Esophagus (tissue), 2 donors: ENCODE measurements around the gene ADD1. TPM values are rescaled to one million over a fixed set of nuclear protein-coding genes. Genes with fewer than 3 reads are reported as not detected.

Source experiments
- H3K27ac ChIP-seq, 2 donors: one replicate each; pipeline ENCODE4 v1.5.1; 2013; ENCODE audit warnings: low read depth in 2 of 2, mild to moderate bottlenecking in 2 of 2, inconsistent platforms in 1 of 2, low read length in 1 of 2, moderate library complexity in 1 of 2
- H3K27me3 ChIP-seq, 2 donors: one replicate each; pipeline ENCODE4 v1.6.1; 2013; ENCODE audit warnings: low read length in 2 of 2, control low read depth in 1 of 2, mild to moderate bottlenecking in 1 of 2; ENCODE audit not compliant: insufficient read depth in 2 of 2, control insufficient read depth in 1 of 2
- H3K36me3 ChIP-seq, 2 donors: one replicate each; pipeline ENCODE4 v1.6.1; 2013; ENCODE audit warnings: low read length in 1 of 2; ENCODE audit not compliant: control insufficient read depth in 2 of 2, insufficient read depth in 2 of 2
- H3K4me1 ChIP-seq, 2 donors: one replicate each; pipeline ENCODE4 v1.6.1; 2013; ENCODE audit warnings: low read length in 1 of 2; ENCODE audit not compliant: control insufficient read depth in 2 of 2, insufficient read depth in 2 of 2
- H3K4me3 ChIP-seq, 2 donors: one replicate each; pipeline ENCODE4 v1.5.1; 2013; ENCODE audit warnings: low read length in 2 of 2, mild to moderate bottlenecking in 2 of 2, low read depth in 1 of 2, moderate library complexity in 1 of 2
- H3K9me3 ChIP-seq, 2 donors: one replicate each; pipeline ENCODE4 v1.6.1; 2013; ENCODE audit warnings: mild to moderate bottlenecking in 2 of 2, low read depth in 1 of 2, low read length in 1 of 2, moderate library complexity in 1 of 2; ENCODE audit not compliant: control insufficient read depth in 2 of 2, insufficient read depth in 1 of 2
- WGBS, 2 donors: extraction: QIAGEN DNeasy Blood & Tissue Kit; methylation state at CpG; one replicate each; pipeline ENCODE4 v1.1.7; 2013; 5-methylcytosine and 5-hydroxymethylcytosine counted together
- polyA plus RNA-seq, 2 donors: library from polyadenylated mRNA; stranded (reverse); fragments of 200-250 nt; gene quantifications; one replicate each; pipeline ENCODE4 v1.2.3, GENCODE V29; 2013
- donor health status: healthy with polysubstance abuse.
- donor health status: Bipolar disorder and iron deficiency.

The ADD1 gene
- polyA plus RNA-seq, 2 donors, result 102 to 156 TPM

- Histone ChIP-seq H3K27me3 (no peaks in the 10 kb centered on the region), H3K4me3 (peak overlapping the region; percentile 5 to 32), H3K36me3 (peaks cover 0 to 12% of the 10 kb centered on the region in 2 donors), H3K9me3 (no peaks in the 10 kb centered on the region), H3K4me1 (peaks cover 35 to 83% of the 10 kb centered on the region in 2 donors), H3K27ac (peak overlapping the region; percentile 88 to 90)
- WGBS, 2 donors, result 67 to 77% methylated on average over 14 of the region's 14 CpGs
Observed at GRCh38 chr4:2799224-2799911, 44.3 kb upstream of the ADD1 start.

DNA sequence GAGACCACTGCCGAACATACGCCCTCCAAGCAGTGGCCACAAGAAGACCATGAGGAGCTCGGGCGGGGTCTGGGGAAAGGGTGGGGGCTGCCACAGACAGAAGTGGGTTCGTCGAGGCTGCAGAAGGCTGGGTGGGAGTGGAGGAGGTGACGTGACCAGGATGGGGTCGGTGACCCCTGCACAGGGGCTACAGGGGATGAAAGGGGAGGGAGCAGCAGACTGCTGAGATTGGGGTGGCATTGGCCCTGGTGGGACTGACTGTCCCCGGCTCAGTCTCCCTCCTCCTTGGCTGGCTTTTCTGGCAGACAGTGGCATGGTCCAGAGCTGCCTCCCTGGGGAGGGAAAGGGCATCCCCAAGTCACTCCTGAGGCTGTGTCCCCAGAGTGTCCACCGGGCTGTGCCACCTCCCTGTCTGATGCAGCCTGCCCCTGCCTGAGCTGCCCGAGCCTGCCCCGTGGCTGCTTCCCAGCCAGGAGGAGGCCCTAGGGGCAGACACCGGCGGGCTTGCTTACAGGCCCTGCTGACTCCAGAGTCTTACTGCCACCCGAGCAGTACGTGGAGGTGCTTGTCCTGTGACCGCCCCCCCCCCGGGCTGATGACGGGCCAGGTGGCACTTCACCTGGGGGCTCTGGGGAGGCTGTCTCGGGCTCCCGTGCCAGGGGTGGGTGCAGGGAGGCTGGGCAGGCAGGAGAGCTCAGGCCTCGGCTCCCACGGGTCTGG lies 43.5 kb upstream of the ADD1 start:
- Histone ChIP-seq H3K27me3 (no peaks in the 10 kb centered on the region), H3K4me3 (peak overlapping the region in 1 of 2 donors; percentile 40), H3K9me3 (no peaks in the 10 kb centered on the region), H3K27ac (peak overlapping the region; percentile 77 to 88), H3K4me1 (peaks cover 32 to 83% of the 10 kb centered on the region in 2 donors), H3K36me3 (peaks cover 0 to 12% of the 10 kb centered on the region in 2 donors)
- 47 to 69% methylated on average over 23 of the region's 23 CpGs for WGBS, 2 donors

GRCh38 chr4:2800691-2801596 lies 42.7 kb upstream of the ADD1 start:
- Histone ChIP-seq H3K36me3 (peaks cover 0 to 12% of the 10 kb centered on the region in 2 donors), H3K4me1 (peaks cover 32 to 83% of the 10 kb centered on the region in 2 donors), H3K27ac (peak overlapping the region; percentile 77 to 88), H3K4me3 (peak overlapping the region in 1 of 2 donors; percentile 40), H3K27me3 (no peaks in the 10 kb centered on the region), H3K9me3 (no peaks in the 10 kb centered on the region)
- WGBS, 2 donors, result 27 to 31% methylated on average over 26 to 29 of the region's 29 CpGs

DNA sequence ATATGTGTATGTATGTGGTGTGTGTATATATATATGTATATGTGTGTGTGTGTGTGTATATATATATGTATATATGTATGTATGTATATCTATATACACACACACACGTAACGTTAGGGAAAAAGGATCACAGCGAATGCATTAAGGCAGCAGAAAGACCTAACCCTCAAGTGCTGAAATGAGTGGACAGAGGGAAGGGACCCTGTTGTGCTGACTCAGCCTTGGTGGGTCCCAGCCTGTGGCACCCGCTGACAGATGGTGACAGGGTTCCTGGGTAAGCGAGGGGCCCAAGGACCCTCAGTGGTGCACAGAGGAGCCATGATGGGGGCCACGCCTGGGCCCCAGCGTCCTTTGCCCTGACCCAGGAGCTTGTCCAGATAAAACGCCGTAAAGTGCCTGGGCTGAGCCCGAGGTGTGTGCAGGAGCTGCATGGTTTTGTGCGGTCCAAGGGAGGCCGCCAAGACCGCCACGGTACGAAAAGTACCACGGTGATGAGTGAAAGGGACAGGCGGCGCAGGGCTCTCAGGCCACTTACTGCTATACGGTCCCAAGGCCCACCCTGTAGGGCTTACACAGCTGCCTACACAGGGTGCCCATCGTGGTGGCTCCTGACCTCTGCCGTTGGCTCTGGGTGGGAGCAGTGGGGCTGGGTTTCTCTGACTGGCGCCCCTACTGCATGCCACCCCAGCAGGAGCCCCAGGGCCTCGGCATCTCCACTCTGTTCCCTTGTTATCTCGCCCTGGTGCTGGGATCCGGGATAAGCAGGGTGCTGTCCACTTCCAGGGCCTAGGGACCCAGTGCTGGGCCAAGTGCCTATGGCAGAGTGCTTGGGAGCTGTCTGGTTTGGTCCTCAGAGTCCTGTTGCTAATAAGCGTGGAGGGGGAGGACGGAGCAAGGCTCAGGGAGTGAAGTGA lies 40.8 kb upstream of the ADD1 start:
- H3K36me3 ChIP-seq, result peaks cover 0 to 13% of the 10 kb centered on the region in 2 donors
- no peaks in the 10 kb centered on the region for H3K27me3 ChIP-seq
- peaks cover 40 to 81% of the 10 kb centered on the region in 2 donors for H3K4me1 ChIP-seq
- H3K4me3 ChIP-seq, result no peak overlapping the region
- peak overlapping the region; percentile 38 to 70 for H3K27ac ChIP-seq
- WGBS, 2 donors, result 89 to 92% methylated on average over 25 to 27 of the region's 27 CpGs
- H3K9me3 ChIP-seq, result no peaks in the 10 kb centered on the region

GRCh38 chr4:2803624-2804448 lies 39.8 kb upstream of the ADD1 start:
- H3K4me3 ChIP-seq, result no peak overlapping the region
- WGBS, 2 donors, result 82 to 87% methylated on average over 20 of the region's 20 CpGs
- H3K27ac ChIP-seq, result peak overlapping the region; percentile 41 to 70

GRCh38 chr4:2804449-2804972 lies 39.1 kb upstream of the ADD1 start:
- peaks cover 0 to 13% of the 10 kb centered on the region in 2 donors for H3K36me3 ChIP-seq

More at GRCh38 chr4:2803624-2804448, 39.8 kb upstream of the ADD1 start:
- Histone ChIP-seq H3K36me3 (peaks cover 0 to 13% of the 10 kb centered on the region in 2 donors), H3K4me1 (peaks cover 37 to 72% of the 10 kb centered on the region in 2 donors), H3K9me3 (no peaks in the 10 kb centered on the region), H3K27me3 (no peaks in the 10 kb centered on the region)

GRCh38 chr4:2804973-2805501 lies 38.6 kb upstream of the ADD1 start:
- H3K4me1 ChIP-seq, result peaks cover 31 to 62% of the 10 kb centered on the region in 2 donors
- H3K36me3 ChIP-seq, result peaks cover 0 to 16% of the 10 kb centered on the region in 2 donors
- WGBS, 2 donors, result 77 to 86% methylated on average over 13 of the region's 13 CpGs
- no peak overlapping the region for H3K4me3 ChIP-seq
- no peaks in the 10 kb centered on the region for H3K9me3 ChIP-seq
- H3K27me3 ChIP-seq, result no peaks in the 10 kb centered on the region
- H3K27ac ChIP-seq, result peak overlapping the region; percentile 9 to 27

More at GRCh38 chr4:2804449-2804972, 39.1 kb upstream of the ADD1 start:
- WGBS, 2 donors, result 81 to 82% methylated on average over 10 of the region's 10 CpGs
- H3K9me3 ChIP-seq, result no peaks in the 10 kb centered on the region
- no peak overlapping the region for H3K4me3 ChIP-seq
- H3K27ac ChIP-seq, result no peak overlapping the region
- no peaks in the 10 kb centered on the region for H3K27me3 ChIP-seq
- peaks cover 32 to 68% of the 10 kb centered on the region in 2 donors for H3K4me1 ChIP-seq
